DND-41 (cell line): ENCODE data around the gene TAF4.

Experiments used
- ATAC-seq: fragments of 200-7000 bp; cut with Tn5 transposase; 3 replicates; pipeline ENCODE4 v1.9.1; 2021; ENCODE audit warnings: low read depth; ENCODE audit not compliant: insufficient read depth
- DNase-seq: peaks from one replicate; pipeline ENCODE4 v3.0.0-alpha.2; 2020
- H2AFZ ChIP-seq: 2 replicates; pipeline ENCODE4 v1.6.0; 2012; ENCODE audit warnings: low read depth, low read length
- H3K27ac ChIP-seq: 2 replicates; pipeline ENCODE4 v1.5.1; 2012; ENCODE audit warnings: low read length, inconsistent platforms
- H3K27me3 ChIP-seq: fragments of 200-600 bp; sonication (generic); 2 replicates; pipeline ENCODE4 v1.6.0; 2012; ENCODE audit warnings: low read length, mild to moderate bottlenecking, inconsistent platforms; ENCODE audit not compliant: insufficient read depth, poor library complexity
- H3K36me3 ChIP-seq: 2 replicates; pipeline ENCODE4 v1.5.1; 2012; ENCODE audit warnings: low read length, inconsistent platforms; ENCODE audit not compliant: insufficient read depth
- H3K4me1 ChIP-seq: 2 replicates; pipeline ENCODE4 v1.5.1; 2012; ENCODE audit warnings: mild to moderate bottlenecking, low read length; ENCODE audit not compliant: insufficient read depth
- H3K4me2 ChIP-seq: 2 replicates; pipeline ENCODE4 v1.6.0; 2012; ENCODE audit warnings: mild to moderate bottlenecking, moderate library complexity, low read length, inconsistent platforms; ENCODE audit not compliant: insufficient read depth
- H3K4me3 ChIP-seq, 2 experiments: fragments of 200-600 bp in 1 of 2; shearing (Covaris generic) in 1 of 2; 2 replicates each; pipeline ENCODE4 v1.5.1; 2012 to 2016; ENCODE audit warnings: inconsistent platforms in 2 of 2, low read length in 2 of 2, mild to moderate bottlenecking in 2 of 2, low read depth in 1 of 2, moderate library complexity in 1 of 2
- H3K79me2 ChIP-seq: 2 replicates; pipeline ENCODE4 v1.6.0; 2012; ENCODE audit warnings: low read length, inconsistent platforms; ENCODE audit not compliant: insufficient read depth
- H3K9ac ChIP-seq: 2 replicates; pipeline ENCODE4 v1.6.0; 2012; ENCODE audit warnings: low read depth, mild to moderate bottlenecking, inconsistent platforms, low read length, moderate library complexity
- H3K9me3 ChIP-seq: 2 replicates; pipeline ENCODE4 v1.5.1; 2012; ENCODE audit warnings: low read length, moderate library complexity, mild to moderate bottlenecking, inconsistent platforms; ENCODE audit not compliant: insufficient read depth, severe bottlenecking
- H4K20me1 ChIP-seq: 2 replicates; pipeline ENCODE4 v1.6.0; 2012; ENCODE audit warnings: low read length; ENCODE audit not compliant: insufficient read depth
- CTCF ChIP-seq: IDR thresholded peaks from 2 replicates; pipeline ENCODE4 v1.5.1; 2012; ENCODE audit warnings: borderline replicate concordance, low read length, moderate library complexity, mild to moderate bottlenecking; ENCODE audit not compliant: poor library complexity, severe bottlenecking; ENCODE audit errors: extremely low read depth
- EZH2 ChIP-seq: IDR thresholded peaks from 3 replicates; pipeline ENCODE4 v1.6.1; 2012; ENCODE audit warnings: borderline replicate concordance, low read depth, mild to moderate bottlenecking, moderate library complexity, low read length, inconsistent platforms; ENCODE audit not compliant: severe bottlenecking

TAF4 gene

GRCh38 chr20:61935926-61936700, 129.6 kb downstream of the TAF4 start:
- H3K4me2 ChIP-seq, result no peak overlapping the region
- no peaks in the 10 kb centered on the region for H3K79me2 ChIP-seq
- no peaks in the 10 kb centered on the region for H3K36me3 ChIP-seq
- H3K27ac ChIP-seq, result no peak overlapping the region
- H3K9ac ChIP-seq, result no peak overlapping the region
- H3K4me3 ChIP-seq, result no peak overlapping the region
- no peak overlapping the region for H2AFZ ChIP-seq
- H3K4me1 ChIP-seq, result no peaks in the 10 kb centered on the region
- H3K27me3 ChIP-seq, result no peaks in the 10 kb centered on the region
- no peak for TF ChIP-seq EZH2
- TF ChIP-seq CTCF, result no peak
- no peak for DNase-seq
- H3K9me3 ChIP-seq, result no peaks in the 10 kb centered on the region
- H4K20me1 ChIP-seq, result peaks cover 17% of the 10 kb centered on the region; the same call in 1 of the 2 replicates
- ATAC-seq, result no peak

- ATAC-seq (no peak), DNase-seq (no peak)
- TF ChIP-seq CTCF (no peak), EZH2 (no peak)
- Histone ChIP-seq H3K4me3 (no peak overlapping the region), H3K9ac (no peak overlapping the region), H3K9me3 (no peaks in the 10 kb centered on the region), H3K27me3 (no peaks in the 10 kb centered on the region), H3K4me2 (no peak overlapping the region), H2AFZ (no peak overlapping the region), H3K4me1 (no peaks in the 10 kb centered on the region), H4K20me1 (peaks cover 10% of the 10 kb centered on the region; the same call in 1 of the 2 replicates), H3K79me2 (no peaks in the 10 kb centered on the region), H3K36me3 (no peaks in the 10 kb centered on the region), H3K27ac (no peak overlapping the region)
Observed at GRCh38 chr20:61934716-61935530, 130.8 kb downstream of the TAF4 start.

GRCh38 chr20:61933951-61934715, 131.5 kb downstream of the TAF4 start:
- Histone ChIP-seq H3K9me3 (no peaks in the 10 kb centered on the region), H3K79me2 (no peaks in the 10 kb centered on the region), H3K9ac (no peak overlapping the region), H3K36me3 (no peaks in the 10 kb centered on the region), H3K27me3 (no peaks in the 10 kb centered on the region), H3K4me3 (no peak overlapping the region), H3K27ac (no peak overlapping the region), H3K4me2 (no peak overlapping the region), H4K20me1 (peaks cover 10% of the 10 kb centered on the region; the same call in 1 of the 2 replicates), H2AFZ (no peak overlapping the region), H3K4me1 (no peaks in the 10 kb centered on the region)
- no peak for TF ChIP-seq EZH2
- TF ChIP-seq CTCF, result no peak
- ATAC-seq (no peak), DNase-seq (no peak)
